Measurements from ENCODE around the gene SCN4B.
A peak's percentile ranks its signal among the peaks of the same experiment; 100 is the strongest.

The SCN4B gene

GRCh38 chr11:118152020-118152551 lies 537 bp downstream of the SCN4B start:
- no peak for DNase-seq (ENCODE audit: low spot score)

DNA sequence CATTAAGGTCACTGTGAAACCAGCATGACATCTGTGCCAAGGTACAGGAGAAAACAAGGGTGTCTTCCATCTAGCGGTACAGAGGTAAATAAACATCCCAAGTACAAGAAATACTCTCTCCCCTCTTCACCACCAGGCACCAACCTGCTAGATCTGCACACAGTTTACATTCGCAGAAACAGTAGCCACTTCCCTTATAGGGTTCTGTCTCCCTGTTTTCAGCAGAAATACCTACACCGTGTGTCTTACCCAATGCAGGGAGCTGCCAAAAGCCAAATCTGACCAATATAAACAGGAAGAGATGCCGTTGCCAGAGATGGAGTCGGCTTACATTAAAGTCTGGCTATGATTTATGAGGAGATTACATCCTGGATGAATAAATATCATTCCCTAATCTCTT lies 1.2 kb downstream of the SCN4B start:
- DNase-seq (ENCODE audit: low spot score): no peak

DNA sequence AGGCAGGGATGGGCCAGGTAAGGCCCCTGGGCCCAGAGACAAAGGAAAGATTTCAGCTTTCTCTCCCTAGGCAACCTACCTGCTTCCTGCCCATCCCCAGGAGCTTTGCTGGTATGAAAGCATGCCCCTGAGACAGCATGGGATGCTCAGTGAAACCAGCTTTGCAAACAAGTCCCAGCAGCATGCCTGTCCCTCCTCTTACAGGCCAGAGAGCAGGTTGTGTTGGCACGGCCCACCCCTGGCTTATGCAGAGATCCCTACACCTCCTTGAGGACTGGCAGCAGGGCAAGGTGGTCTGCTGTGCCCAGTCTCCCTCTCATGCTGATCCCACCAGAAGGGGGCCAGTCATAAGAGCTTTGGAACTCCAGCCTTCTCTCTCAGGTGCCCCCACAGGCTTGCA lies 3.1 kb downstream of the SCN4B start:
- DNase-seq (ENCODE audit: low spot score): no peak

- DNase-seq (ENCODE audit: low spot score): no peak
Observed at GRCh38 chr11:118148856-118149255, 3.8 kb downstream of the SCN4B start.

DNA sequence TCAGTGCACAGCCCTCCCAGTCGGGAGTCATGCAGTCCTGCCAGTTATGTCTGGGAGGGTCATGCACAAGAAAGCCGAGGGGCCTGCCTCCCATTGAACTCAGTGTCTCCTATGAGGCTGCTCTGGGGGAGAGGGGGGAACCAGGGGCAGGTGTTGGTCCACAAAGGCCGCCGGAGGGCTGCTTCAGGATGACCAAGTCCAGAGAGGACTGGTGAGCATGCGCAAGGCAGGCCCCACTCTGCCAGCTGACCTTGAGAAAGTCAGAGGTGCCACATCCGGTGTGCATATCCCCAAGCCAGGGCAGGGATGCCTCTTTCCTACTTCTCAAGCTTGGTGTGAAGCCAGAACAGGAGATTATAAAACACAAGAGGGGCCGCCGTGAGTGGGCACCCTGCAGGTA lies 4.4 kb downstream of the SCN4B start:
- DNase-seq (ENCODE audit: low spot score): no peak

DNA sequence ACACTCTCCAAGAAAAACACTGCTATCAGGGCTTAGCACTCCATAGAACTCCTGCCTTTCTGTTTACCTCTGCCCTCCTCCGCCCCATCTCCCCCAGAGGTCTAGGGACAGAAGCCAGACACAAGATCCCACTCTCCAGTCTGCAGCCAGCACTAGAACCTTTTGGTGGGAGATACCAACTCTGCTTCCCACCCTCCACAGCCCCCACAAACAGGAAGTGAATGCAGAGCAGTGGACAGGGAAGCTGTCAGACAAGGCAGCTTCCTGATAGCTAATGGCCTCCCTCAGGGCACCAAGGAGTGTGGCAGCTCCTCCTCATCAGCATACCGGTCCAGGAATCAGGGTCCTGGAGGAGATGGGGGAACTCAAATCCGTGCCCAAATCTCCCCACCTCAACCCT lies 5.1 kb downstream of the SCN4B start:
- no peak for DNase-seq (ENCODE audit: low spot score)

DNA sequence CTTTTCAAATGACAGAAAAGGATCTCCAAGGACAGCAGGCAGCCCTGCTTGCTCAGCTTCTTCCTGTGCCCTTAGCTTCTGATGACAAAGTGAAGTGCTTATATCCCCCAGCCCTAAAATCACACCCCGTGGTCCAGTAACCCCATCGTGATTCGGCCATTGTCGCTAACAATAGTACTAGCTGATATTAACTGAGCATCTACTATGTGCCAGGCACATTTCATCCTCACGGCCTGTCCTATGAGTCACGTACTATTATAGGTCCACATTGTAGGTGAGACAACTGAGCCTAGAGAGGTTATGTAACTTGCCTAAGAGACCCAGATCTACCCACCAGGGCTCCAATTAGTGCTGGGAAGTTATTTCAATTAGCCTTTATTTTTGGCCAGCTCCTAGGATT lies 6.1 kb downstream of the SCN4B start:
- no peak for DNase-seq (ENCODE audit: low spot score)

GRCh38 chr11:118145285-118146227 lies 7.1 kb downstream of the SCN4B start:
- DNase-seq (ENCODE audit: low spot score): peak; percentile 87

DNA sequence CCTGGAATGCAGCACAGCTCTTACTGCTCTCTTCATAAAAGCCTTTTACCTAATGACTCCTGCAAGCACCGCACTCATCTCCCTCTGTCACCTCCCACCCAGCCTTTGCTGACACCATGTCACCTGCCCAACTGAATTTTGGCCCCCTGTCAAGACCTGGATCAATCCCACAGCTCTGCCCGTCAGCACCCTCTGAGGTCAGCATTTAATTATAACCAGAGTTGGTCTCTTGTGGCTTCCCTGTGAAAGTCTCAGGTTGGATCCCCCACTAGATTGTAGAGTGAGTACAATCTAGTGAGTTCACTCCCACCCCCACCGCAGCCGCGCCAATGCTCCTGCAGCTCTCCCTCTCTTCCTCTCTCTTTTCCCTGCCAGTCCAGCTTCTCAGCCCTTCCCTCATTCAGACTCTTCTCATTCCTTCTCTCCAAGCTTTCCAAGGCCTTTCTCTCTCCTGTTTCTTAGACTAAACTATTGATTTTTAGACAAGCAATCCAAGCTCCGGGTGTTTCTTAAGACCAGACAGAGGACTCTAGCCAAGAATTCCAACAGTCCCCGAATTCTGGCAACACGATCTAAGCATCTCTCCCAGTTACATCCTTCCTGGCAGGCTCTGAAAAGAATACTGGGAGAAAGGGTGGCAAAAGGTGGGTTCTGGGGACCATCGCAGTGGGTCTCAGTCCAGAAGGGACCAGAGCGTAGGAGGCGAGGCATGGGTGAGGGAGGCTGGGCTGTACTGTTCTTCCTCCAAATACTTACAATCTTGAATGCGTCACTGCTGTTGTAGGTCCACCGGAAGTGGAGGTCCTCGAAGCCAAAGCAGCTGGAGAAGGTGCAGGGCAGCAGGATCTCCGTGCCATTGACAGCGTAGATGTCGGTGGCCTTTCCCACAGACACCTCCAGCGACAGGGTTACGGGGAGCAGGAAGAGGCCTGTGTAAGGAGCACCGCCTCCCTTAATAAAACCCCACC lies 8.0 kb downstream of the SCN4B start:
- DNase-seq (ENCODE audit: low spot score): no peak

DNA sequence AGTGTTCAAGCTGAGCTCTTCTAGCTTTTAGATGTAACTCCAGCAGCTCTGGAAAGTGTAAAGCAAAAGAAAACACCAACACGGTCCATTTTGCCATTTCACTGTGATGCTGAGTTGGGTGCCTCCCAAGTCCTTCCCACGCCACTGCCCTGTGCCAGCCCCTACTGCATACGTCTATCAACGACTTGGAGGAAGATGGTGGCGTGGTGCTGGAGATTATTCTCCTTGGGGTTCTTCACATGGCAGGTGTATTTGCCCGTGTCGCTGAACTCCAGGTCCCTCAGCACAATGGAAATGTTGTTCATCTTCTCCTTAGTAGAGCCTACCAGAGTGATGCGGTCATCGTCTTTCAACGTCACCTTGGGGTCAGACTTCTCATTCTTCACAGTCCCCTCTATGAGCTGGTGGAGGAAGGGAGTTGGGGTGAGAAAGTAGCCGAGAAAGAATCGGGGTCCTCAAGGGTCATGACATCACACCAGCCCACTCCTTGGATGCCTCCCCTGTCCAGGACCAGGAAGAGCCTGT lies 8.9 kb downstream of the SCN4B start:
- no peak for DNase-seq (ENCODE audit: low spot score)

DNA sequence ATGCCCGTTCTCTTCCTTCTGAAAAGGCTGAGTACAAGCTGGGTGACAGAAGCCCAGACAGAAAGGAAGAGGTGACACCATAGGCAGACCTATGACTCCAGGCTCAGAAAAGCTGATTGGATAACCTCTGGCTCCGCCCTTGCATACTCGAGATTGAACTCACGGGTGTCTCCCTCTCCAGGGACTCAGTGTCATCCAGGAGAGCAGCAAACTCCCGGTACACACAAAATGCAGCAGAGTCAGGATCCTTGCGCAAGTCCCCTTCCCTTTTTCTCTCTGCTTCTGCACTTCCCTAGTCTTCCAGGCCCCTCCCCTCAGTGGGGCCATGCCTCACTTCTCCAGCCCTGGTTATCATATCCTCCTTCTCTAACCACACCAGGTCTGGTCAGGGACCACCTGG lies 9.8 kb downstream of the SCN4B start:
- peak; percentile 6 for DNase-seq (ENCODE audit: low spot score)

DNA sequence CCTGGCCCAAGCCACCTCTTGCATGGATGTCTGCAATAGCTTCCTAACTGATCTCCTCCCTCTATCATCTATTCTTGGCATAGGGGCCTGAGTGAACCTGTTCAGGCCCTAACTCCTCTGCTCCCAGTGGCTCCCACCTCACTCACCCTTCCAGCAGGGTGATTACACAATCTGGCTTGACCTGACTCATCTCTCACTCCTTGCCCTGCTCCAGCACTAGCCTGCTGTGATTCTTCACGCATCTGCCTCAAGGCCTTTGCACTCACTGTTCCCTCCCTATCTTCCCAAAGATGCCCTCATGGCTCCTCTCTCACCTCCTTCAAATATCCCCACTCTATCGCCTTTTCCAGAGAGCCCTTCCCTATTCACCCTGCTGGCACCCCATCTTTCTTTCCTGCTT lies 10.5 kb downstream of the SCN4B start:
- no peak for DNase-seq (ENCODE audit: low spot score)

DNA sequence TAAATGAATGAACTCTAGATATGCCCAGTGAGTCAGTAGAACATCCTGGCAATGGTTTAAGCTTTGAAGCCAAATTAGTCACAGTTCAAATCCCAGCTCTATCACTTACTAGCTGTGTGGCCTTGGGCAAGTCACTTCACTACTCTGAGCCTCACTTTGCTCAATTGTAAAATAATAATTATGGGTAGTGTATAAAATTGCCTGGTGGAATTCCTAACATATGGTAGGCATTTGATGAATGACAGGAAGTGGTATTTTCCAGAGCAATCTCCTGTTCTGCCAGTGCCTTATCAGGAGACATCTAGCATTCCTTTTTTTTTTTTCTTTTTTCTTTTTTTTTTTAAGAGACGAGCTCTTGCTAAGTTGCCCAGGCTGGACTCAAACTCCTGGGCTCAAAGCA lies 13.0 kb downstream of the SCN4B start:
- no peak for DNase-seq (ENCODE audit: low spot score)

- DNase-seq (ENCODE audit: low spot score): no peak
Observed at GRCh38 chr11:118138839-118139420, 13.7 kb downstream of the SCN4B start.

DNA sequence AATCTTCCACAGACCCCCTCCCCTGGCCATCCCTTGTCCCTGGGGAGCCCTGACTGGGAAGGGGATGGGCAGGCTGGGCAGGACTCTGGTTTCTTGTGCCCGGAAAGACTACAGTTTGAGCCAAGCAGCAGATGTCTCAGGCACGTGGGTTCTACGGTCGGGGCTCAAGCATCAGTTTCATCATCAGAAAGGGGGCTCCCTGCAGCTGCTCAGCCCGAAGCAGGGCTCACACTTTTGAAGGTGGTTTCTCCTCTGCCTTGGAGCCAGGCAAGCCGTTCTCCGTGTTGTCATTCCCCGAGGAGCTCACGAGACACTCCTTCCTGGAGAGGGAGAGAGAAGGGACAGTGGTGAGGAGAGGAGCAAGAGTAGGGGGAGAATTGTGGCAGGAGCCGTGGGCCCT lies 15.8 kb downstream of the SCN4B start:
- no peak for DNase-seq (ENCODE audit: low spot score)

- no peak for DNase-seq (ENCODE audit: low spot score)
Observed at GRCh38 chr11:118136341-118136740, 16.3 kb downstream of the SCN4B start.

DNA sequence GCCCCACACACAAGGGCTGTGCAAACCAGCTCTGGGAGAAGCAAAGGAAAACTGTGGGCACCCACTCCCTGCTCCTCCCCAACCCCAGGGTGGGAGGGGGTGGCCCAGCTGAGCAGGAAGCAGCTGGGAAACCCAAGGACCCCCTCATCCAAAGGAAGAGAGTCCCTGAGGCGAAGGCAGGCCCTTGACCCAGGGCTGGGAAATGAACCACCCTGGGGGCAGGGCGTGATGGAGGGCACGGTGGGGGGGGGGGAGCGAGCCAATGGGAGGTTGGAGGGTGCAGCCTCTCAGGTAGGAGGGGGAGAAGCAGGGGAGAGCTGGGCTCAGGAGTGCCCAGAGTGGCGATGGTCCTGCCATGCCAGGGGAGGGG lies 16.8 kb downstream of the SCN4B start:
- DNase-seq (ENCODE audit: low spot score): no peak

DNA sequence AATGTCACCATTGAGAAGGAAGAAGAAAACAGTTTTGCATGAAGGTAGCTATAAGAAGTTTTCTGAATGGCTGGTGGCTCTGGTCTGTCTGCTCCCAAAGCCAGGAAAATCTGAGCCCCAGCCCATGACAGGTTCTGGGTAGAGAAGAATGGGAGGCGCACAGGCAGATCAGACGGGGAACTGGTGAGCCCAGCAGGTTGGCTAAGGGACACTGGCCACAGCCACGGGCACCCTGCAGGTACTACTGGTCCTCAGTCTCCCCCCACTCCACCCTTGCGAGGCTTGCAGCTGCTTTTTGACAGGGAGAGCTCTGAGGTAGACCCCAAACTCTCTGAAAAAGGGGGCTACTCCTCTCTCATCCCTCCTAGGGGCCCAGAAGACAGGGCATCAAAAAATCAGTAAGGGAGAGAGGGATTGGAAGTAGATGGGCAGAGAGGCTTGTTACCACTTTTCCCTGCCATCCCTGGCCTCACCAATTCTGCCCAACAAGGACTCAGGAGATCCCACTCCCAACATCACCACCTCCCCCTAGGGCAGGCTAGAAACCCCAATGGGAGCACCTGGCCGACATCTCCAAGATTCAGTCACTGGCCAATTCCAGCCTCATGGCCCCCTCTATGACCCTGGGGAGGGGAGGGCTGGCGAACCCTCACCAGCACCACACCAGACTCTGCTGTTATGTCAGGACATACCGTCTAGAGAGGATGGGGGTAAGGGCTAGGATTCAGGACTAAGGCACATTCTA lies 17.4 kb downstream of the SCN4B start:
- DNase-seq (ENCODE audit: low spot score): no peak

GRCh38 chr11:118133816-118134215 lies 18.8 kb downstream of the SCN4B start:
- no peak for DNase-seq (ENCODE audit: low spot score)

GRCh38 chr11:118132385-118133151 lies 20.1 kb downstream of the SCN4B start:
- DNase-seq (ENCODE audit: low spot score): no peak

Data from CD4-positive, alpha-beta T cell treated with Interleukin-2 at 100 ng/mL for 4 hours (primary cell).